H1 (cell line): ENCODE measurements around the gene DTWD2. TPM values are rescaled to one million over a fixed set of nuclear protein-coding genes. Genes with fewer than 3 reads are reported as not detected.

Source experiments
- CHD7 ChIP-seq: fragments of 300-600 bp; sonication (generic); IDR thresholded peaks from 2 replicates; pipeline ENCODE4 v1.7.1; 2012; ENCODE audit warnings: low read length, moderate library complexity, mild to moderate bottlenecking, inconsistent platforms; ENCODE audit not compliant: insufficient replicate concordance
- polyA plus RNA-seq, 7 experiments: library from polyadenylated mRNA; depleted of rRNA in 3 of 7; stranded (reverse) in 5 of 7; unstranded in 2 of 7; fragments of >200 nt in 5 of 7; fragments of 200-250 nt in 2 of 7; gene quantifications; 1 replicate in 5 of 7; 2 replicates in 1 of 7; 4 replicates in 1 of 7; pipeline versions ENCODE4 v1.2.1 to v1.2.3, GENCODE V29; 2011 to 2013; ENCODE audit warnings: missing spikeins in 2 of 7, mixed read lengths in 2 of 7
- total RNA-seq: library from RNA; stranded (reverse); fragmentation: NEBNext Ultra II Directional; extraction: Animal tissue kit (Norgen Biotek cat#: 25700); gene quantifications from 2 replicates; pipeline ENCODE4 v1.2.1, GENCODE V29; 2021

DTWD2 gene
- total and polyA plus RNA-seq, 2 of the 8 experiments (the other 6 are each of a cell fraction or from before 2014, with no cell fraction given) = 4.3 to 17.1 TPM

GRCh38 chr5:118968925-118969375 lies 19.4 kb downstream of the DTWD2 start (continued):
- TF ChIP-seq CHD7 = no peak
